GM12878 (cell line): ENCODE results near the gene CCL7. TPM values are rescaled to one million over a fixed set of nuclear protein-coding genes. Genes with fewer than 3 reads are reported as not detected.

ENCODE experiments used
- ATAC-seq: fragments of 200-7000 bp; cut with Tn5 transposase; 3 replicates; pipeline ENCODE4 v1.9.1; 2020; ENCODE audit warnings: mild to moderate bottlenecking, moderate library complexity
- BruUV-seq: library from RNA; stranded (reverse); fragments of 400-500 nt; replicated peaks from 2 replicates; lab custom pipeline; 2021; lab: Mats Ljungman, UMichigan
- CTCF ChIA-PET: fragments of 300-600 bp; sonication (Branson Sonifier 250); formaldehyde crosslinking; extraction: SDS; loops from one replicate; lab custom pipeline; 2021; ENCODE audit warnings: inconsistent platforms; lab: Yijun Ruan, JAX
- POLR2A ChIA-PET: fragments of 350-600 bp; formaldehyde crosslinking; extraction: SDS; loops from one replicate; lab custom pipeline; 2021; ENCODE audit warnings: inconsistent platforms; lab: Charles Lee
- RAD21 ChIA-PET: fragments of 300-600 bp; sonication (Branson Sonifier 250); formaldehyde crosslinking; loops from one replicate; lab custom pipeline; 2023; ENCODE audit warnings: antibody characterized with exemption; ENCODE audit not compliant: unreplicated experiment; lab: Charles Lee
- SMC1A ChIA-PET: fragments of 300-600 bp; sonication (Branson Sonifier 250); formaldehyde crosslinking; loops from one replicate; lab custom pipeline; 2023; ENCODE audit not compliant: unreplicated experiment, uncharacterized antibody; lab: Charles Lee
- DNase-seq: peaks from one replicate; pipeline ENCODE4 v3.0.0-alpha.2; 2011; ENCODE audit warnings: low read depth, low spot score
- FAIRE-seq: peaks from 3 replicates; lab custom pipeline; 2011; peaks lifted over from hg19 to GRCh38; lab: Jason Lieb, UNC
- H2AFZ ChIP-seq: 2 replicates; pipeline ENCODE4 v1.6.0; 2011; ENCODE audit warnings: low read depth, low read length, control low read depth; ENCODE audit not compliant: control insufficient read depth
- H3K27ac ChIP-seq: 2 replicates; pipeline ENCODE4 v1.5.1; 2011; ENCODE audit warnings: control low read depth; ENCODE audit not compliant: control insufficient read depth, insufficient read depth
- H3K27me3 ChIP-seq, 2 experiments: replicated peaks in 1 of 2; 2 replicates each; pipeline versions ENCODE4 v1.6.0 to v1.6.1; 2011; ENCODE audit warnings: low read length in 1 of 2; ENCODE audit not compliant: control insufficient read depth in 2 of 2, insufficient read depth in 2 of 2
- H3K36me3 ChIP-seq, 2 experiments: 2 replicates each; pipeline ENCODE4 v1.5.1; 2011; ENCODE audit warnings: low read length in 1 of 2; ENCODE audit not compliant: control insufficient read depth in 2 of 2, insufficient read depth in 2 of 2
- H3K4me1 ChIP-seq: 2 replicates; pipeline ENCODE4 v1.6.1; 2011; ENCODE audit warnings: mild to moderate bottlenecking, low read length, moderate library complexity, mixed read lengths; ENCODE audit not compliant: control insufficient read depth, insufficient read depth
- H3K4me2 ChIP-seq: 2 replicates; pipeline ENCODE4 v1.6.0; 2011; ENCODE audit warnings: control low read depth; ENCODE audit not compliant: control insufficient read depth, insufficient read depth
- H3K4me3 ChIP-seq: fragments of 200-600 bp; sonication (generic); 2 replicates; pipeline ENCODE4 v1.5.1; 2016
- H3K79me2 ChIP-seq: 2 replicates; pipeline ENCODE4 v1.6.0; 2011; ENCODE audit warnings: low read length; ENCODE audit not compliant: control insufficient read depth, insufficient read depth
- H3K9ac ChIP-seq: 2 replicates; pipeline ENCODE4 v1.8.0; 2011; ENCODE audit warnings: low read length, control low read depth, mixed read lengths; ENCODE audit not compliant: control insufficient read depth, insufficient read depth
- H3K9me3 ChIP-seq: replicated peaks from 3 replicates; pipeline ENCODE4 v1.5.1; 2011; ENCODE audit warnings: mild to moderate bottlenecking, low read length; ENCODE audit not compliant: control insufficient read depth, insufficient read depth
- H4K20me1 ChIP-seq: 2 replicates; pipeline ENCODE4 v1.6.0; 2011; ENCODE audit not compliant: control insufficient read depth, insufficient read depth
- BACH1 ChIP-seq: fragments of 450-650 bp; IDR thresholded peaks from 2 replicates; pipeline ENCODE4 v1.6.1; 2017; ENCODE audit warnings: mild to moderate bottlenecking, borderline replicate concordance
- BCL11A ChIP-seq: IDR thresholded peaks from 2 replicates; pipeline ENCODE4 v1.6.1; 2011; ENCODE audit warnings: low read depth, low read length
- GATAD2B ChIP-seq: fragments of 450-650 bp; conservative IDR thresholded peaks from 2 replicates; pipeline ENCODE4 v1.6.1; 2017; ENCODE audit warnings: low read depth, mild to moderate bottlenecking, moderate library complexity
- HDGF ChIP-seq: fragments of 450-650 bp; IDR thresholded peaks from 2 replicates; pipeline ENCODE4 v1.6.1; 2016; ENCODE audit warnings: antibody characterized with exemption
- MTA3 ChIP-seq: IDR thresholded peaks from 2 replicates; pipeline ENCODE4 v1.6.1; 2012; ENCODE audit warnings: low read length, inconsistent platforms, borderline replicate concordance
- MXI1 ChIP-seq: fragments of 150-350 bp; IDR thresholded peaks from 2 replicates; pipeline ENCODE4 v1.6.1; 2011; ENCODE audit warnings: low read depth, mild to moderate bottlenecking, inconsistent platforms, low read length, improper control_type of control experiment
- MYB ChIP-seq: fragments of 150-350 bp; IDR thresholded peaks from 2 replicates; pipeline ENCODE4 v1.6.1; 2014; ENCODE audit warnings: mild to moderate bottlenecking, low read depth, low read length, borderline replicate concordance
- REST ChIP-seq: IDR thresholded peaks from 2 replicates; pipeline ENCODE4 v1.6.1; 2012; ENCODE audit warnings: mild to moderate bottlenecking, low read depth, low read length
- ZBTB4 ChIP-seq: fragments of 450-650 bp; formaldehyde crosslinking; IDR thresholded peaks from 2 replicates; pipeline ENCODE4 v1.4.0; 2022; ENCODE audit warnings: mild to moderate bottlenecking, moderate library complexity
- ZNF207 ChIP-seq: fragments of 450-650 bp; IDR thresholded peaks from 2 replicates; pipeline ENCODE4 v1.6.1; 2014; ENCODE audit warnings: antibody characterized with exemption, mild to moderate bottlenecking, borderline replicate concordance
- WGBS: methylation state at CpG from one replicate; pipeline ENCODE4 v1.1.6; 2016; ENCODE audit warnings: low lambda C conversion rate; ENCODE audit not compliant: insufficient replicate concordance, insufficient coverage; ENCODE audit errors: missing lambda C conversion rate; 5-methylcytosine and 5-hydroxymethylcytosine counted together
- in situ Hi-C: fragments of 300-500 bp; cut with MboI; formaldehyde crosslinking; loops from 9 replicates; pipeline ENCODE4 v1.14.3; 2018; ENCODE audit warnings: mixed read lengths
- intact Hi-C: fragments of 100-400 bp; cut with micrococcal nuclease; formaldehyde crosslinking; loops from one replicate; pipeline ENCODE4 v1.14.2; 2022; ENCODE audit not compliant: unreplicated experiment
- polyA plus RNA-seq, 11 experiments: library from polyadenylated mRNA; depleted of rRNA in 4 of 11; unstranded in 6 of 11; stranded (reverse) in 5 of 11; fragments of >200 nt; fragmentation: Nextera tagmentation in 4 of 11; fragmentation: Illumina TruSeq in 1 of 11; extraction: Ambion mirVana in 4 of 11; extraction: Trizol in 1 of 11; gene quantifications; 1 replicate in 1 of 11; 2 replicates in 10 of 11; pipeline versions ENCODE4 v1.2.1 to v1.2.3, GENCODE V29; 2011 to 2016; ENCODE audit warnings: inconsistent platforms in 2 of 11, missing spikeins in 2 of 11, low read depth in 1 of 11
- total RNA-seq, 4 experiments: library from RNA; depleted of rRNA in 3 of 4; stranded (reverse); fragments of >200 nt in 3 of 4; fragmentation: Illumina TruSeq in 1 of 4; extraction: Trizol in 1 of 4; gene quantifications; 2 replicates each; pipeline versions ENCODE4 v1.2.1 to v1.2.3, GENCODE V29; 2013 to 2021

The CCL7 gene
- total and polyA plus RNA-seq, 10 of the 15 experiments (the other 5 are each of a cell fraction or from before 2014, with no cell fraction given), result not detected

GRCh38 chr17:34290586-34290985 is 20.6 kb downstream of the CCL7 start:
- Histone ChIP-seq H4K20me1 (no peaks in the 10 kb centered on the region), H3K4me2 (no peak overlapping the region), H3K27me3 (0 out of 4 replicates have a peak, but pooled peaks cover 0 to 5% of the 10 kb centered on the region in 2 experiments), H3K9me3 (no peaks in the 10 kb centered on the region), H3K36me3 (no peaks in the 10 kb centered on the region), H3K79me2 (no peaks in the 10 kb centered on the region), H3K27ac (no peak overlapping the region), H2AFZ (no peak overlapping the region), H3K4me1 (no peaks in the 10 kb centered on the region), H3K4me3 (no peak overlapping the region), H3K9ac (no peak overlapping the region)
- BruUV-seq, result no TSS peak
- ATAC-seq (no peak), FAIRE-seq (no peak), DNase-seq (no peak)
- intact Hi-C loops (no loop called here), in situ Hi-C loops (no loop called here)
- ChIA-PET RAD21 (no interaction called here), SMC1A (no interaction called here), CTCF (no interaction called here), POLR2A (no interaction called here)
- WGBS, result 69% methylated on average over 4 of the region's 4 CpGs
- TF ChIP-seq BACH1, result no peak
- TF ChIP-seq MTA3, result no peak
- TF ChIP-seq BCL11A, result no peak
- TF ChIP-seq HDGF, result no peak
- no peak for TF ChIP-seq ZNF207
- TF ChIP-seq MXI1, result no peak

- ATAC-seq, result no peak
- WGBS, result 22% methylated on average over 6 of the region's 6 CpGs
- Histone ChIP-seq H3K4me2 (no peak overlapping the region), H2AFZ (no peak overlapping the region), H3K9me3 (no peaks in the 10 kb centered on the region), H3K79me2 (no peaks in the 10 kb centered on the region), H3K9ac (no peak overlapping the region), H3K36me3 (no peaks in the 10 kb centered on the region), H3K27ac (no peak overlapping the region), H4K20me1 (no peaks in the 10 kb centered on the region), H3K27me3 (0 out of 4 replicates have a peak, but pooled peaks cover 0 to 5% of the 10 kb centered on the region in 2 experiments), H3K4me1 (no peaks in the 10 kb centered on the region), H3K4me3 (no peak overlapping the region)
- ChIA-PET RAD21 (no interaction called here), SMC1A (no interaction called here), CTCF (interaction anchor here (0.6 kb wide), 1 partner anchor 424 kb away, joined by 3 read pairs; no protein-coding TSS in a partner anchor), POLR2A (no interaction called here)
- intact Hi-C loops, result no loop called here
- no peak for FAIRE-seq
- in situ Hi-C loops, result no loop called here
- no TSS peak for BruUV-seq
- DNase-seq, result no peak
- TF ChIP-seq ZBTB4 (CRISPR knock-in tag) (no peak), MYB (no peak), REST (peak; percentile 60; the same call in 1 of the 2 replicates), GATAD2B (no peak)
Observed at GRCh38 chr17:34291721-34292348, 21.8 kb downstream of the CCL7 start.
